GM12878 (cell line): ENCODE data around the gene SIGLEC5. TPM values are rescaled to one million over a fixed set of nuclear protein-coding genes. Genes with fewer than 3 reads are reported as not detected.

Experiments used
- ATAC-seq: fragments of 200-7000 bp; cut with Tn5 transposase; 3 replicates; pipeline ENCODE4 v1.9.1; 2020; ENCODE audit warnings: mild to moderate bottlenecking, moderate library complexity
- BruUV-seq: library from RNA; stranded (reverse); fragments of 400-500 nt; replicated peaks from 2 replicates; lab custom pipeline; 2021; lab: Mats Ljungman, UMichigan
- CTCF ChIA-PET: fragments of 300-600 bp; sonication (Branson Sonifier 250); formaldehyde crosslinking; extraction: SDS; loops from one replicate; lab custom pipeline; 2021; ENCODE audit warnings: inconsistent platforms; lab: Yijun Ruan, JAX
- POLR2A ChIA-PET: fragments of 350-600 bp; formaldehyde crosslinking; extraction: SDS; loops from one replicate; lab custom pipeline; 2021; ENCODE audit warnings: inconsistent platforms; lab: Charles Lee
- RAD21 ChIA-PET: fragments of 300-600 bp; sonication (Branson Sonifier 250); formaldehyde crosslinking; loops from one replicate; lab custom pipeline; 2023; ENCODE audit warnings: antibody characterized with exemption; ENCODE audit not compliant: unreplicated experiment; lab: Charles Lee
- SMC1A ChIA-PET: fragments of 300-600 bp; sonication (Branson Sonifier 250); formaldehyde crosslinking; loops from one replicate; lab custom pipeline; 2023; ENCODE audit not compliant: unreplicated experiment, uncharacterized antibody; lab: Charles Lee
- DNase-seq: peaks from one replicate; pipeline ENCODE4 v3.0.0-alpha.2; 2011; ENCODE audit warnings: low read depth, low spot score
- FAIRE-seq: peaks from 3 replicates; lab custom pipeline; 2011; peaks lifted over from hg19 to GRCh38; lab: Jason Lieb, UNC
- H2AFZ ChIP-seq: 2 replicates; pipeline ENCODE4 v1.6.0; 2011; ENCODE audit warnings: low read depth, low read length, control low read depth; ENCODE audit not compliant: control insufficient read depth
- H3K27ac ChIP-seq: 2 replicates; pipeline ENCODE4 v1.5.1; 2011; ENCODE audit warnings: control low read depth; ENCODE audit not compliant: control insufficient read depth, insufficient read depth
- H3K27me3 ChIP-seq, 2 experiments: replicated peaks in 1 of 2; 2 replicates each; pipeline versions ENCODE4 v1.6.0 to v1.6.1; 2011; ENCODE audit warnings: low read length in 1 of 2; ENCODE audit not compliant: control insufficient read depth in 2 of 2, insufficient read depth in 2 of 2
- H3K36me3 ChIP-seq, 2 experiments: 2 replicates each; pipeline ENCODE4 v1.5.1; 2011; ENCODE audit warnings: low read length in 1 of 2; ENCODE audit not compliant: control insufficient read depth in 2 of 2, insufficient read depth in 2 of 2
- H3K4me1 ChIP-seq: 2 replicates; pipeline ENCODE4 v1.6.1; 2011; ENCODE audit warnings: mild to moderate bottlenecking, low read length, moderate library complexity, mixed read lengths; ENCODE audit not compliant: control insufficient read depth, insufficient read depth
- H3K4me2 ChIP-seq: 2 replicates; pipeline ENCODE4 v1.6.0; 2011; ENCODE audit warnings: control low read depth; ENCODE audit not compliant: control insufficient read depth, insufficient read depth
- H3K4me3 ChIP-seq: fragments of 200-600 bp; sonication (generic); 2 replicates; pipeline ENCODE4 v1.5.1; 2016
- H3K79me2 ChIP-seq: 2 replicates; pipeline ENCODE4 v1.6.0; 2011; ENCODE audit warnings: low read length; ENCODE audit not compliant: control insufficient read depth, insufficient read depth
- H3K9ac ChIP-seq: 2 replicates; pipeline ENCODE4 v1.8.0; 2011; ENCODE audit warnings: low read length, control low read depth, mixed read lengths; ENCODE audit not compliant: control insufficient read depth, insufficient read depth
- H3K9me3 ChIP-seq: replicated peaks from 3 replicates; pipeline ENCODE4 v1.5.1; 2011; ENCODE audit warnings: mild to moderate bottlenecking, low read length; ENCODE audit not compliant: control insufficient read depth, insufficient read depth
- H4K20me1 ChIP-seq: 2 replicates; pipeline ENCODE4 v1.6.0; 2011; ENCODE audit not compliant: control insufficient read depth, insufficient read depth
- CBFB ChIP-seq: IDR thresholded peaks from 2 replicates; pipeline ENCODE4 v1.6.1; 2016; ENCODE audit warnings: antibody characterized with exemption, low read depth
- FOS ChIP-seq: IDR thresholded peaks from 3 replicates; pipeline ENCODE4 v1.6.1; 2011; ENCODE audit warnings: borderline replicate concordance; ENCODE audit not compliant: insufficient read length; ENCODE audit errors: extremely low read depth
- HDAC2 ChIP-seq: fragments of 200-600 bp; sonication (generic); IDR thresholded peaks from 2 replicates; pipeline ENCODE4 v1.6.1; 2017
- IKZF2 ChIP-seq, 2 experiments: fragments of 450-650 bp; IDR thresholded peaks; 2 replicates each; pipeline ENCODE4 v1.6.1; 2017; ENCODE audit warnings: mild to moderate bottlenecking in 2 of 2, moderate library complexity in 2 of 2
- RUNX3 ChIP-seq: IDR thresholded peaks from 2 replicates; pipeline ENCODE4 v1.6.1; 2012; ENCODE audit warnings: low read length, inconsistent platforms
- SREBF1 ChIP-seq: IDR thresholded peaks from 2 replicates; pipeline ENCODE4 v1.6.1; 2012; ENCODE audit warnings: mild to moderate bottlenecking, low read length
- WRNIP1 ChIP-seq: IDR thresholded peaks from 2 replicates; pipeline ENCODE4 v1.6.1; 2011; ENCODE audit warnings: low read depth, low read length, improper control_type of control experiment, borderline replicate concordance
- ZBTB33 ChIP-seq: fragments of 450-650 bp; IDR thresholded peaks from 2 replicates; pipeline ENCODE4 v1.6.1; 2017; ENCODE audit warnings: mild to moderate bottlenecking
- ZNF384 ChIP-seq: IDR thresholded peaks from 2 replicates; pipeline ENCODE4 v1.6.1; 2012; ENCODE audit warnings: low read depth, mild to moderate bottlenecking, low read length, improper control_type of control experiment, borderline replicate concordance
- WGBS: methylation state at CpG from one replicate; pipeline ENCODE4 v1.1.6; 2016; ENCODE audit warnings: low lambda C conversion rate; ENCODE audit not compliant: insufficient replicate concordance, insufficient coverage; ENCODE audit errors: missing lambda C conversion rate; 5-methylcytosine and 5-hydroxymethylcytosine counted together
- in situ Hi-C: fragments of 300-500 bp; cut with MboI; formaldehyde crosslinking; loops from 9 replicates; pipeline ENCODE4 v1.14.3; 2018; ENCODE audit warnings: mixed read lengths
- intact Hi-C: fragments of 100-400 bp; cut with micrococcal nuclease; formaldehyde crosslinking; loops from one replicate; pipeline ENCODE4 v1.14.2; 2022; ENCODE audit not compliant: unreplicated experiment
- polyA plus RNA-seq, 11 experiments: library from polyadenylated mRNA; depleted of rRNA in 4 of 11; unstranded in 6 of 11; stranded (reverse) in 5 of 11; fragments of >200 nt; fragmentation: Nextera tagmentation in 4 of 11; fragmentation: Illumina TruSeq in 1 of 11; extraction: Ambion mirVana in 4 of 11; extraction: Trizol in 1 of 11; gene quantifications; 1 replicate in 1 of 11; 2 replicates in 10 of 11; pipeline versions ENCODE4 v1.2.1 to v1.2.3, GENCODE V29; 2011 to 2016; ENCODE audit warnings: inconsistent platforms in 2 of 11, missing spikeins in 2 of 11, low read depth in 1 of 11
- total RNA-seq, 4 experiments: library from RNA; depleted of rRNA in 3 of 4; stranded (reverse); fragments of >200 nt in 3 of 4; fragmentation: Illumina TruSeq in 1 of 4; extraction: Trizol in 1 of 4; gene quantifications; 2 replicates each; pipeline versions ENCODE4 v1.2.1 to v1.2.3, GENCODE V29; 2013 to 2021
- TF ChIP-seq, protein P1 (sequence below): fragments of 450-650 bp; IDR thresholded peaks from 2 replicates; pipeline ENCODE4 v1.6.1; 2017; ENCODE audit warnings: low read depth, mild to moderate bottlenecking, moderate library complexity

SIGLEC5 gene
- total and polyA plus RNA-seq, 10 of the 15 experiments (the other 5 are each of a cell fraction or from before 2014, with no cell fraction given) = 0.05 to 2.5 (median 1.4) TPM; not detected in 1

DNA sequence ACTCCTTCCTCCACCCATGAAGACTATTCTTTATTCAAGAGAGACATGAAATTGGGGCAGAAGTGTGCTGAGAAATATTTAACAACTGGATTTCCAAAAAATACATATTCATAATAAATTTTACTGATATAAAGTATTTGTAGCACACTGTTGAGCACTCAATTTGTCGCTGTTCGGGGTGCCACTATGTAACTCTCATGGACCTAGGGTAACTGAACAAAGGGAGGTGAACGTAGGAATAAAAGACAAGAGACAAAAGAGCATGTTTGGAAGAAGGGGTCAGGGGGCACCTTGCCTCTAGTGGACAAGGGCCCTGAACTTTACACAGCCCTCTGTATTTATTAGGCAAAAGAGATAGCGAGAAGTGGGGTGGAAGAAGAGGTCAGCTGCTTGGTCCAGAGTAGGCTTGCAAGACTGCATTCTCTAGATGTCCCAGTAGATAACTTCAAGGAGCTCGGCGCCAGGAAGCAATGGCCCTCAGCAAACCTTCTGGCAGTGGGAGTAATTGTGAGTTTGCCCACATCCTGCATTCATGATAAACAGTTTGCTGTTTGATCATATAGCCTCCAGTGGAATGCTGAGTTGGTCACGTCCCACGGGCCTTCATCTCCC, 63.6 kb downstream of the SIGLEC5 start:
- 62% methylated on average over 8 of the region's 8 CpGs for WGBS
- DNase-seq = no peak
- H3K27ac ChIP-seq = no peak overlapping the region
- no peak for ATAC-seq
- H3K36me3 ChIP-seq = no peaks in the 10 kb centered on the region
- H3K27me3 ChIP-seq = no peaks in the 10 kb centered on the region
- 0 out of 2 replicates have a peak, but pooled peaks cover 3% of the 10 kb centered on the region for H4K20me1 ChIP-seq
- intact Hi-C loops = no loop called here
- ChIA-PET POLR2A (no interaction called here), SMC1A (interaction anchor here (0.5 to 1.8 kb wide), 4 partner anchors 9 to 264 kb away, joined by 3 to 5 read pairs (median 3); no protein-coding TSS in a partner anchor), RAD21 (no interaction called here), CTCF (interaction anchor here (1.3 kb wide), 2 partner anchors 90 to 91 kb away, joined by 3 to 4 read pairs; no protein-coding TSS in a partner anchor)
- peaks cover 20% of the 10 kb centered on the region for H3K4me1 ChIP-seq
- H3K9ac ChIP-seq = no peak overlapping the region
- no peak overlapping the region for H3K4me2 ChIP-seq
- FAIRE-seq = no peak
- H3K4me3 ChIP-seq = no peak overlapping the region
- no TSS peak for BruUV-seq
- H2AFZ ChIP-seq = no peak overlapping the region
- TF ChIP-seq WRNIP1 (no peak), CBFB (no peak)
- in situ Hi-C loops = no loop called here
- H3K79me2 ChIP-seq = peaks cover 2% of the 10 kb centered on the region
- no peaks in the 10 kb centered on the region for H3K9me3 ChIP-seq

GRCh38 chr19:51565583-51565982, 64.6 kb downstream of the SIGLEC5 start:
- no peaks in the 10 kb centered on the region for H3K36me3 ChIP-seq
- SMC1A ChIA-PET = interaction anchor here (0.9 to 1.8 kb wide), 2 partner anchors 10 to 37 kb away, joined by 3 to 5 read pairs; no protein-coding TSS in a partner anchor
- peak; percentile 58 for TF ChIP-seq RUNX3
- TF ChIP-seq, protein P1, sequence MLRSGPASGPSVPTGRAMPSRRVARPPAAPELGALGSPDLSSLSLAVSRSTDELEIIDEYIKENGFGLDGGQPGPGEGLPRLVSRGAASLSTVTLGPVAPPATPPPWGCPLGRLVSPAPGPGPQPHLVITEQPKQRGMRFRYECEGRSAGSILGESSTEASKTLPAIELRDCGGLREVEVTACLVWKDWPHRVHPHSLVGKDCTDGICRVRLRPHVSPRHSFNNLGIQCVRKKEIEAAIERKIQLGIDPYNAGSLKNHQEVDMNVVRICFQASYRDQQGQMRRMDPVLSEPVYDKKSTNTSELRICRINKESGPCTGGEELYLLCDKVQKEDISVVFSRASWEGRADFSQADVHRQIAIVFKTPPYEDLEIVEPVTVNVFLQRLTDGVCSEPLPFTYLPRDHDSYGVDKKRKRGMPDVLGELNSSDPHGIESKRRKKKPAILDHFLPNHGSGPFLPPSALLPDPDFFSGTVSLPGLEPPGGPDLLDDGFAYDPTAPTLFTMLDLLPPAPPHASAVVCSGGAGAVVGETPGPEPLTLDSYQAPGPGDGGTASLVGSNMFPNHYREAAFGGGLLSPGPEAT = no peak
- no peak for TF ChIP-seq ZBTB33
- TF ChIP-seq IKZF2 (IDR thresholded peaks at IDR 0.05) = no peak
- no peak for TF ChIP-seq HDAC2
- TF ChIP-seq FOS = no peak
- TF ChIP-seq SREBF1 = no peak
- TF ChIP-seq ZNF384 = no peak
- no peak overlapping the region for H3K27ac ChIP-seq
- H3K79me2 ChIP-seq = no peaks in the 10 kb centered on the region
- peak overlapping the region; percentile 85; the same call in 1 of the 2 replicates for H3K4me2 ChIP-seq
- H3K4me1 ChIP-seq = peaks cover 20% of the 10 kb centered on the region
- 45% methylated on average over 4 of the region's 4 CpGs for WGBS
- in situ Hi-C loops (no loop called here), intact Hi-C loops (no loop called here)
- no peak for DNase-seq
- no peak overlapping the region for H3K9ac ChIP-seq
- no peaks in the 10 kb centered on the region for H3K9me3 ChIP-seq
- no peak for ATAC-seq
- CTCF ChIA-PET = interaction anchor here (0.7 to 1.5 kb wide), 5 partner anchors 11 to 91 kb away, joined by 3 to 5 read pairs (median 4); no protein-coding TSS in a partner anchor
- H2AFZ ChIP-seq = no peak overlapping the region
- no peak for FAIRE-seq
- H3K4me3 ChIP-seq = no peak overlapping the region
- POLR2A ChIA-PET = no interaction called here
- RAD21 ChIA-PET = no interaction called here
- no TSS peak for BruUV-seq
- 0 out of 2 replicates have a peak, but pooled peaks cover 3% of the 10 kb centered on the region for H4K20me1 ChIP-seq
- no peaks in the 10 kb centered on the region for H3K27me3 ChIP-seq
